Endothelial cell of umbilical vein (primary cell): ENCODE data around the gene RBMX2. TPM values are rescaled to one million over a fixed set of nuclear protein-coding genes. Genes with fewer than 3 reads are reported as not detected.

Experiments
- BruUV-seq: library from RNA; stranded (reverse); fragments of 400-500 nt; replicated peaks from 2 replicates; lab custom pipeline; 2021; lab: Mats Ljungman, UMichigan
- CTCF ChIA-PET: fragments of 300-600, 350-600 bp; sonication (Branson Sonifier 250); formaldehyde crosslinking; loops from one replicate; lab custom pipeline; 2021; ENCODE audit warnings: antibody characterized with exemption, inconsistent platforms; lab: Charles Lee
- POLR2A ChIA-PET: fragments of 300-600, 350-600 bp; sonication (Branson Sonifier 250); formaldehyde crosslinking; loops from one replicate; lab custom pipeline; 2021; ENCODE audit warnings: antibody characterized with exemption, inconsistent platforms; lab: Charles Lee
- DNase-seq: peaks from one replicate; pipeline ENCODE4 v3.0.0-alpha.2; 2011; ENCODE audit warnings: low read depth, low spot score
- FAIRE-seq: peaks from 2 replicates; lab custom pipeline; 2011; peaks lifted over from hg19 to GRCh38; lab: Jason Lieb, UNC
- H2AFZ ChIP-seq: 2 replicates; pipeline ENCODE4 v1.6.0; 2012; ENCODE audit warnings: low read depth, low read length, control low read depth, inconsistent platforms
- H3K27ac ChIP-seq: 2 replicates; pipeline ENCODE4 v1.5.1; 2011; ENCODE audit warnings: low read depth, mild to moderate bottlenecking, control low read depth, low read length, moderate library complexity; ENCODE audit not compliant: insufficient read depth
- H3K27me3 ChIP-seq, 2 experiments: 2 replicates each; pipeline versions ENCODE4 v1.6.0 to v1.6.1; 2011; ENCODE audit warnings: low read length in 2 of 2, mixed read lengths in 1 of 2; ENCODE audit not compliant: control insufficient read depth in 2 of 2, insufficient read depth in 2 of 2
- H3K36me3 ChIP-seq, 2 experiments: 2 replicates in 1 of 2; 3 replicates in 1 of 2; pipeline ENCODE4 v1.5.1; 2011; ENCODE audit warnings: low read length in 2 of 2, mild to moderate bottlenecking in 1 of 2, moderate library complexity in 1 of 2; ENCODE audit not compliant: control insufficient read depth in 2 of 2, insufficient read depth in 2 of 2; ENCODE audit errors: extremely low read depth in 1 of 2
- H3K4me1 ChIP-seq: 3 replicates; pipeline ENCODE4 v1.5.1; 2011; ENCODE audit warnings: mild to moderate bottlenecking, low read length; ENCODE audit not compliant: control insufficient read depth, insufficient read depth; ENCODE audit errors: extremely low read depth
- H3K4me2 ChIP-seq: 2 replicates; pipeline ENCODE4 v1.6.1; 2011; ENCODE audit warnings: low read length, control low read depth, mixed read lengths; ENCODE audit not compliant: insufficient read depth
- H3K4me3 ChIP-seq, 3 experiments: fragments of 200-600 bp in 1 of 3; sonication (generic), shearing (Covaris generic) in 1 of 3; replicated peaks in 1 of 3; 2 replicates each; pipeline ENCODE4 v1.5.1; 2011 to 2016; ENCODE audit warnings: control low read depth in 3 of 3, low read length in 3 of 3, mild to moderate bottlenecking in 2 of 3, inconsistent platforms in 1 of 3, low read depth in 1 of 3, moderate library complexity in 1 of 3; ENCODE audit not compliant: insufficient read depth in 1 of 3
- H3K79me2 ChIP-seq: 2 replicates; pipeline ENCODE4 v1.6.0; 2012; ENCODE audit warnings: low read length, inconsistent platforms; ENCODE audit not compliant: control insufficient read depth, insufficient read depth
- H3K9ac ChIP-seq: replicated peaks from 2 replicates; pipeline ENCODE3; 2011; ENCODE audit warnings: low read length, control low read depth; ENCODE audit not compliant: insufficient read depth; ENCODE audit errors: extremely low read depth
- H3K9me1 ChIP-seq: replicated peaks from 3 replicates; pipeline ENCODE4 v1.6.0; 2011; ENCODE audit warnings: mild to moderate bottlenecking, low read length; ENCODE audit not compliant: control insufficient read depth, insufficient read depth; ENCODE audit errors: extremely low read depth
- H3K9me3 ChIP-seq: replicated peaks from 2 replicates; pipeline ENCODE4 v1.5.1; 2012; ENCODE audit warnings: low read length, inconsistent platforms; ENCODE audit not compliant: control insufficient read depth, insufficient read depth
- H4K20me1 ChIP-seq: replicated peaks from 2 replicates; pipeline ENCODE3; 2011; ENCODE audit warnings: mild to moderate bottlenecking, low read length; ENCODE audit not compliant: control insufficient read depth, insufficient read depth; ENCODE audit errors: extremely low read depth
- EZH2 ChIP-seq: IDR thresholded peaks from 2 replicates; pipeline ENCODE4 v1.6.1; 2012; ENCODE audit warnings: borderline replicate concordance, low read depth, mild to moderate bottlenecking, moderate library complexity, low read length, inconsistent platforms; ENCODE audit not compliant: severe bottlenecking
- FOS ChIP-seq: IDR thresholded peaks from 2 replicates; pipeline ENCODE4 v1.6.1; 2011; ENCODE audit warnings: mild to moderate bottlenecking, low read length, moderate library complexity, borderline replicate concordance; ENCODE audit not compliant: insufficient read depth
- GATA2 ChIP-seq: IDR thresholded peaks from 2 replicates; pipeline ENCODE4 v1.7.0; 2011; ENCODE audit warnings: low read depth, mild to moderate bottlenecking, moderate library complexity, mixed read lengths, low read length; ENCODE audit not compliant: insufficient read length, insufficient read depth
- JUN ChIP-seq: IDR thresholded peaks from 2 replicates; pipeline ENCODE4 v1.6.1; 2011; ENCODE audit warnings: borderline replicate concordance, low read depth; ENCODE audit not compliant: insufficient read length, insufficient read depth
- MYC ChIP-seq: IDR thresholded peaks from one replicate; pipeline ENCODE4 v1.6.1; 2011; ENCODE audit warnings: mild to moderate bottlenecking, low read depth, low read length
- POLR2A ChIP-seq: IDR thresholded peaks from 2 replicates; pipeline ENCODE4 v1.6.1; 2012; ENCODE audit warnings: low read depth, mild to moderate bottlenecking, control low read depth, low read length
- POLR2AphosphoS5 ChIP-seq: IDR thresholded peaks from 2 replicates; pipeline ENCODE4 v1.6.1; 2012; ENCODE audit warnings: low read depth, mild to moderate bottlenecking, control low read depth, low read length, moderate library complexity; ENCODE audit not compliant: insufficient read depth
- dilution Hi-C: fragments of 300-500 bp; cut with MboI; formaldehyde crosslinking; loops from one replicate; pipeline ENCODE4 v1.15.0; 2019; ENCODE audit warnings: low sequenced_read_pairs; ENCODE audit not compliant: extremely low pct_ligation_motif_present
- intact Hi-C: fragments of 100-400 bp; cut with micrococcal nuclease; formaldehyde crosslinking; loops from one replicate; pipeline ENCODE4 v1.10.0; 2022
- polyA plus RNA-seq, 4 experiments: library from polyadenylated mRNA; depleted of rRNA in 3 of 4; stranded (reverse) in 3 of 4; unstranded in 1 of 4; fragments of >200 nt; gene quantifications; 2 replicates each; pipeline versions ENCODE4 v1.2.1 to v1.2.3, GENCODE V29; 2011 to 2012; ENCODE audit warnings: missing spikeins in 1 of 4
- total RNA-seq: library from RNA; stranded (reverse); gene quantifications from 2 replicates; pipeline ENCODE4 v1.2.3, GENCODE V29; 2021
- TF ChIP-seq, protein P1 (sequence below), 2 donors: IDR thresholded peaks; 1 replicate in 1 of 2; 2 replicates in 1 of 2; pipeline ENCODE4 v1.5.1; 2011; ENCODE audit warnings: low read length in 2 of 2, mild to moderate bottlenecking in 2 of 2, moderate library complexity in 2 of 2, control low read depth in 1 of 2, inconsistent platforms in 1 of 2, low read depth in 1 of 2; ENCODE audit not compliant: insufficient read depth in 1 of 2; ENCODE audit errors: extremely low read depth in 1 of 2
- TF ChIP-seq, protein P2 (sequence below): IDR thresholded peaks from 2 replicates; pipeline ENCODE4 v1.6.1; 2011; ENCODE audit not compliant: insufficient read depth, insufficient read length

Gene RBMX2
- total and polyA plus RNA-seq, 2 donors (not counting 3 experiments of a cell fraction or from before 2014, with no cell fraction given), result 10.6 to 21.1 TPM

DNA sequence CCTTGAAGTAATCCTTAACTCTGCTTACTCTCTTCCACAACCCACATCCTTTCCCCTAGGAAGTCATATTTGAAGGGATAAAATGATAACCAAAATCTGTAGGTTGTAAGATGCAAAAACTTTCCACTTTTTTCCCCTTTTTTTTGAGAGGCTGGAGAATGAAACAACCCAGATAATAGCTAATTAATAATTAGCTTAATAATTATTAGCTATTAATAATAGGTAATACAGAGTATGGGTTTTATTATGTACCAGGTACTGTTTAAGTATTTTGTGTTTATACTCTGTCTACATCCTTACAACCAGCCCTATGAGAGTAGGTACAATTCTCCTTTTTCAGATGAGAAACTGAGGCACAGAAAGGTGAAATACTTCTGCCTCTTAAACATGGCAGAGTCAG is 25.7 kb upstream of the RBMX2 start:
- TF ChIP-seq POLR2A (no peak), MYC (no peak), EZH2 (no peak), FOS (no peak), GATA2 (no peak), POLR2AphosphoS5 (no peak), JUN (no peak)
- TF ChIP-seq, protein P1, sequence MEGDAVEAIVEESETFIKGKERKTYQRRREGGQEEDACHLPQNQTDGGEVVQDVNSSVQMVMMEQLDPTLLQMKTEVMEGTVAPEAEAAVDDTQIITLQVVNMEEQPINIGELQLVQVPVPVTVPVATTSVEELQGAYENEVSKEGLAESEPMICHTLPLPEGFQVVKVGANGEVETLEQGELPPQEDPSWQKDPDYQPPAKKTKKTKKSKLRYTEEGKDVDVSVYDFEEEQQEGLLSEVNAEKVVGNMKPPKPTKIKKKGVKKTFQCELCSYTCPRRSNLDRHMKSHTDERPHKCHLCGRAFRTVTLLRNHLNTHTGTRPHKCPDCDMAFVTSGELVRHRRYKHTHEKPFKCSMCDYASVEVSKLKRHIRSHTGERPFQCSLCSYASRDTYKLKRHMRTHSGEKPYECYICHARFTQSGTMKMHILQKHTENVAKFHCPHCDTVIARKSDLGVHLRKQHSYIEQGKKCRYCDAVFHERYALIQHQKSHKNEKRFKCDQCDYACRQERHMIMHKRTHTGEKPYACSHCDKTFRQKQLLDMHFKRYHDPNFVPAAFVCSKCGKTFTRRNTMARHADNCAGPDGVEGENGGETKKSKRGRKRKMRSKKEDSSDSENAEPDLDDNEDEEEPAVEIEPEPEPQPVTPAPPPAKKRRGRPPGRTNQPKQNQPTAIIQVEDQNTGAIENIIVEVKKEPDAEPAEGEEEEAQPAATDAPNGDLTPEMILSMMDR (IDR thresholded peaks at IDR 0.05; ENCODE audit: extremely low read depth in 1 of 2, insufficient read depth in 1 of 2, low read depth in 1 of 2, low read length in 2 of 2), result no peak
- TF ChIP-seq, protein P2, sequence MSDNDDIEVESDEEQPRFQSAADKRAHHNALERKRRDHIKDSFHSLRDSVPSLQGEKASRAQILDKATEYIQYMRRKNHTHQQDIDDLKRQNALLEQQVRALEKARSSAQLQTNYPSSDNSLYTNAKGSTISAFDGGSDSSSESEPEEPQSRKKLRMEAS, result no peak
- Histone ChIP-seq H3K9me3 (no peaks in the 10 kb centered on the region), H3K79me2 (no peaks in the 10 kb centered on the region), H3K4me2 (no peak overlapping the region), H3K4me3 (no peak overlapping the region), H3K9me1 (no peaks in the 10 kb centered on the region), H4K20me1 (no peaks in the 10 kb centered on the region), H3K36me3 (no peaks in the 10 kb centered on the region), H2AFZ (no peak overlapping the region), H3K4me1 (no peaks in the 10 kb centered on the region), H3K9ac (no peak overlapping the region), H3K27ac (no peak overlapping the region), H3K27me3 (no peaks in the 10 kb centered on the region)
- ChIA-PET CTCF (no interaction called here), POLR2A (no interaction called here)
- dilution Hi-C loops, result no loop called here
- FAIRE-seq (no peak), DNase-seq (no peak)
- intact Hi-C loops, result no loop called here
- no TSS peak for BruUV-seq
